ENCODE data around the gene HELZ. TPM values are rescaled to one million over a fixed set of nuclear protein-coding genes. Genes with fewer than 3 reads are reported as not detected.
"Not testable (repeated sequence)": the region's sequence is repeated elsewhere in the genome, so short reads cannot be mapped to it uniquely, and the experiment has no call there.

The HELZ gene
- total RNA-seq, 1 donor from 2014 or later = 88.9 TPM

GRCh38 chr17:67270416-67270815, 25.4 kb upstream of the HELZ start:
- DNase-seq (ENCODE audit: low read depth) = no peak

- no peak for DNase-seq (ENCODE audit: low read depth)
Measured at GRCh38 chr17:67266496-67266895, 21.5 kb upstream of the HELZ start.

- no peak for DNase-seq (ENCODE audit: low read depth)
Measured at GRCh38 chr17:67265436-67266019, 20.5 kb upstream of the HELZ start.

GRCh38 chr17:67262435-67263117, 17.6 kb upstream of the HELZ start:
- no peak for DNase-seq (ENCODE audit: low read depth)

GRCh38 chr17:67260170-67260987, 15.4 kb upstream of the HELZ start:
- DNase-seq (ENCODE audit: low read depth) = peak; percentile 46

GRCh38 chr17:67258821-67259468, 13.9 kb upstream of the HELZ start:
- no peak for DNase-seq (ENCODE audit: low read depth)

GRCh38 chr17:67256075-67256732, 11.2 kb upstream of the HELZ start:
- DNase-seq (ENCODE audit: low read depth) = no peak

GRCh38 chr17:67253384-67253783, 8.4 kb upstream of the HELZ start:
- no peak for DNase-seq (ENCODE audit: low read depth)

GRCh38 chr17:67251586-67251985, 6.6 kb upstream of the HELZ start:
- not testable (repeated sequence) for DNase-seq (ENCODE audit: low read depth)

GRCh38 chr17:67248291-67248690, 3.3 kb upstream of the HELZ start:
- DNase-seq (ENCODE audit: low read depth) = no peak

- no peak for DNase-seq (ENCODE audit: low read depth)
Measured at GRCh38 chr17:67247416-67247900, 2.5 kb upstream of the HELZ start.

GRCh38 chr17:67246653-67247415, 1.8 kb upstream of the HELZ start:
- DNase-seq (ENCODE audit: low read depth) = peak; percentile 92

- no peak for DNase-seq (ENCODE audit: low read depth)
Measured at GRCh38 chr17:67246403-67246652, 1.3 kb upstream of the HELZ start.

- no peak for DNase-seq (ENCODE audit: low read depth)
Measured at GRCh38 chr17:67245694-67246402, 852 bp upstream of the HELZ start.

- DNase-seq (ENCODE audit: low read depth) = no peak
Measured at GRCh38 chr17:67244431-67245072, 444 bp downstream of the HELZ start.

- no peak for DNase-seq (ENCODE audit: low read depth)
Measured at GRCh38 chr17:67243284-67243683, 1.7 kb downstream of the HELZ start.

GRCh38 chr17:67241719-67242341, 3.2 kb downstream of the HELZ start:
- no peak for DNase-seq (ENCODE audit: low read depth)

GRCh38 chr17:67239597-67239996, 5.4 kb downstream of the HELZ start:
- peak; percentile 81 for DNase-seq (ENCODE audit: low read depth)

- DNase-seq (ENCODE audit: low read depth) = peak; percentile 93
Measured at GRCh38 chr17:67238991-67239390, 6.0 kb downstream of the HELZ start.

- no peak for DNase-seq (ENCODE audit: low read depth)
Measured at GRCh38 chr17:67232441-67232840, 12.6 kb downstream of the HELZ start.

All from renal cortical epithelial cell (primary cell).